Dermis microvascular lymphatic vessel endothelial cell (primary cell): Measurements from ENCODE around the gene CAMK4. TPM values are rescaled to one million over a fixed set of nuclear protein-coding genes. Genes with fewer than 3 reads are reported as not detected.

ENCODE experiments used
- DNase-seq, 2 donors: peaks; one replicate each; pipeline versions ENCODE4 v3.0.0 to v3.0.0-alpha.2; 2010; ENCODE audit warnings: low read depth in 2 of 2
- total RNA-seq: library from RNA; depleted of rRNA; stranded (reverse); fragments of >200 nt; gene quantifications from 2 replicates; pipeline ENCODE4 v1.2.1, GENCODE V29; 2014

The CAMK4 gene
- total RNA-seq, result under 0.01 and 0.13 TPM in 2 replicates

DNA sequence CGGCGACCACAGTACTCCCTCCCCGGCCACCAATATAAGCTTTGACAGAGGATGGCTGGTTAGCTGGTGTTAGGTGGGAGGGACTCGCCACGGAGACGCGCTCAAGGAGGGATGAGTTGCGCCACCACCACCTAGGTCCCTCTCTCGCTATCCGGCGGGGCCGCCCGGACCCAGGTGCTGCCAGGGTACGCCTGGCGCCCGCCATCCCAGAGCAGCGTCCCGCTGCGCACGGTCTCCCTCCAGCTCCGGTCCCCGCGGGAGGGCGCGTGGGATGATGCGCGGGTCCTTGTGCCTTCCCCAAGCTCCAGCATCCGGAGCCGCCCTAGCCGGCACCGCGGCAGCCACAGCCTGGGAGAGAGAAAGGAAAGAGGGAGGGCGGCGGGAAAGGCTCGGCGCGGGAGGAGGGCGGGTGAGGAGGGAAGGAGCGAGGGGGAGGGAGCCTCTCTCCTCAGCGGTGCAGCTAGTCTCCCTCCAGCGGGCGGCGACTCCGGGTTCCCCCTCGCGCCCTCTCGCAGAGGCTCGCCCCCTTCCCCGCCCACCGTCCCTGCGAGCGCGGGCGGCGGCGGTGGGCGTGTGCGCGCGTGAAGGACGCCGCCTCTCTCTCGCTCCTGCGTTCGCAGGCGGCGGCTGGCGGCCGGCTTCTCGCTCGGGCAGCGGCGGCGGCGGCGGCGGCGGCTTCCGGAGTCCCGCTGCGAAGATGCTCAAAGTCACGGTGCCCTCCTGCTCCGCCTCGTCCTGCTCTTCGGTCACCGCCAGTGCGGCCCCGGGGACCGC, at the start of gene CAMK4:
TSS of gene CAMK4 (plus strand) at position 598 of the 774 bp plus-strand sequence. CDS start at position 698, 100 bp downstream.
- peak in 1 of 2 donors; percentile 58 for DNase-seq

DNA sequence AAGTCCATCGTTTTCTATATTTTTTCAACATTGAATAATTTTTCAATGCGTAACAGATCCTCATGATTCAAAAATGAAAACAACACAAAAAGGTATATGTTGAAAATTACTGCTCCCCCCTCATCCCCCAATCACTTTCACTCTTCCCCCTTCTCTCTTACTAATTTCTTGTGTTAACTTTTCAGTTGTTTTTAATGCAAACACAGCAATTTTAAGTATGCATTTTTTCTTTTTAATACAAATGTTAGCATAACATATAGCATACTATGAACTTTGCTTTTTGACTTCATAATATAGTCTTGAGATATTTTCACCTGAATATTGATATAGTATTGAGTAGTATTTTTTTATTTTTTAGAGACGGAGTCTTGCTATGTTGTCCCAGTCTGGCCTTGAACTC, 41.1 kb upstream of the CAMK4 start:
- no peak for DNase-seq

DNA sequence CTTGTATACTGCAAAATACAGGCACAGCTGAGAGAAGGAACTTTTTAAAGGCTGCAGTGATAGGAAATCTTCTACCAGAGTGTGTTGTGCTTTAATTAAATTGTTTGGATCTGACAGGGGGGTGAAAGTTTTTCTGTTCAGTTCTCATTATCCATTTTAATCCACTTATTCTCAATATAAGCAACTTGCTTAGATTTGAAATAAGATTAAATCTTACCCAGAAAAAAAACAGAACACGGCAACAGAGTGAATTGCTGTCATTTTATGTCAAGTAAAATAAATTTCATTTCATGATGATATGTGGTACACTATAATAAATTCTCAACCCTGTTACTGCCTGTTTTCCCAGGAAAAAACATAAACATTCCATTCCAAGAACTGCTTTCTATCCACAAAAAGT, 37.1 kb upstream of the CAMK4 start:
- DNase-seq, result no peak

DNA sequence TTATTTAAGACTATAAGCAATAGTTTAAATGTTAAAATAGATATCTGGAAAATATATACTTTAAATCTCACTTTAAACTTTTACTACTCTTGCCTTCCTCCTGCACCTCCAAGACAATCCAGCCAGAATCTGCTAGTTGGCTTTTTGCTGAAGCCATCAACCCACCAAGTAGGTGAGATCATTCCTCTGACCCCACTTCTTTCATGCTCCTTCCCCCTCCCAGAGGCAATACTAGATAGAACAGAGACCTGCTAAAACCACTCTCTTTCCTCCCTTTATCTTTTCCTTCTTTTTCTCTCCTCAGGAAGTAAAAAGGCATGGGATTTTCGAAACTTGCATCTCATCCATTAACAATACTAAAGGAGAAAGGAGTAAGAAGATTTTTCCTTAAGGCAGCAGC, 30.1 kb upstream of the CAMK4 start:
- DNase-seq, result no peak

DNA sequence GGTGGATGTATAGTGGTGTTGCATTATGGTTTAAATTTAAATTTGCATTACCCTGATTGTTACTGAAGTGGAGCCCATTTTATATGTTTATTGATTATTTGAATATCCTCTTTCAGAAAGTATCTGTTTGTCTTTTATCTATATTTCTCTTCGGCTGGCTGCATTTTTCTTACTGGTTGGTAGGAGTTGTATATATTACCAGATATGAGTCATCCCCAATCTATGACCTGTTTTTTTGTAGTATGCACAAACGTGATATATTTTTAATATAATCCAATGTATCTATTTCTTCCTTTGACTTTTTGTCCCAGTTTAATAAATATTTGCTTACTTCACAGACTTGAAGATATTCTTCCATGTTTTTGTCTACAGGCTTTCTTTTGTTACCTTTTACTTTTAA, 29.3 kb upstream of the CAMK4 start:
- DNase-seq, result no peak

DNA sequence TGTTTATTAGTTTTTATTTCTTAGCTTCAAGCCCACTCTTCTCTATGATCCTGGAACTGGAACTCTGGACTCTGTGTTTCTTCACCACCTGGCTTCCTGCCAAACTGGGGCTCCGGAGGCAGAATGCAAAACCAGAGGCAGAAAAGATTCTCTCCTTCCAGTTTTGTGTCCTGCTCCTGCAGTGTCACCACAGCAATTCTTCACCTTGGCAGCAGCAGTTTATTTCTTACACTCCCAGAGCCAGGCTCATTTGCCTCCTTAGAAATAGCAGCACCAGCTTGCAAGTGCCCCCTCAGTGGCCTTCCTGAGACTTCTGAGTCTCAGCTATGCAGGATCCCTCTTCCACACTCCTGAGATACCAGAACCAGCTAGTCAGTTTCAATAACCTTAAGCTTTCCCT, 26.7 kb upstream of the CAMK4 start:
- DNase-seq, result no peak

DNA sequence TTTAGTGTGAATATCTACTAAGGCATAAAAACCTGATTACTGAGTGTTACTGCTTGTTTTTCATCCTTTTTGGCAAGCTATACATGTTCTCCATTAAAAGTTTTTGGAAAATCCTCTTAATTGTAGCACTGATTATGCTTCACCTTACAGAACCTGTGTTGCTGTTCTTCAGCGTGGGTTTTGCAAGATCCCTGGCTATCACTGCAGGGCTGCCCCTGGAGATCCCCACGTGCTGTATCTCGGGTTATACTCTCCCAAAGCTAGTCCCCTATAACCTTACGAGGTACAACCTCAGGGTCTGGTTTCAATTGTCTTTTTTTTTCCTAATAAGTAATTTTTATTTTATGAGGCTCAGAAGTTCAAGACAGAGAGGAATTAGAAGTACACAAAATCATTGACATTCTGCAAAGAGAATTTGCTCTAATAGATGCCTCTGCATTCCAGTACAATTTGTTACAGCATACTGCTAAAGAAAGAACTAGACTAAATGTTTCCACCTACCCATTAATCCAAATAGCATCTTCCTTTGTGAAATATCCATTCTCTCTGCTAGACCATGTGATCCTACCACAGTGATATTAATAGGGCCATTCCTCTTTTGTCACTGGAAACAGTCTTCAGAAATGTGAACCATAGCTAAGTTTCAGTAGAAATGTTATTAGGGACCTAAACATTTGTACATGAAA, 25.8 kb upstream of the CAMK4 start:
- no peak for DNase-seq

DNA sequence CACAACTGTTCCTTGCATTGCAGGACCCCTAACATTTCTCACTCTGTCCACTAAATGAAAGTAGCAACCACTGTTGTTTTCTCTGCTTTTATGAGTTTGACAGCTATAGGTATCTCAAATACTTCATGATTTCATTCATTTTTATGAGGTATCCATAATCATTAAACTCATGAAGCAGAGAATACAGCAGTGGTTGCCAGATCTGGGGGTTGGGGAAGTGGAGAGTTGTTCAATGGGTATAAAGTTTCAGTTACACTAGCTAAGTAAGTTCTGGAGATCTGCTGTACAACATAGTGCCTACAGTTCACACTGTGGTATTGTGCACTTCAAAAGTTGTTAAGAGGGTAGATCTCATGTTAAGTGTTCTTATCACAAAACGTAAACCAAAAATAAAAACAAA, 23.4 kb upstream of the CAMK4 start:
- no peak for DNase-seq

DNA sequence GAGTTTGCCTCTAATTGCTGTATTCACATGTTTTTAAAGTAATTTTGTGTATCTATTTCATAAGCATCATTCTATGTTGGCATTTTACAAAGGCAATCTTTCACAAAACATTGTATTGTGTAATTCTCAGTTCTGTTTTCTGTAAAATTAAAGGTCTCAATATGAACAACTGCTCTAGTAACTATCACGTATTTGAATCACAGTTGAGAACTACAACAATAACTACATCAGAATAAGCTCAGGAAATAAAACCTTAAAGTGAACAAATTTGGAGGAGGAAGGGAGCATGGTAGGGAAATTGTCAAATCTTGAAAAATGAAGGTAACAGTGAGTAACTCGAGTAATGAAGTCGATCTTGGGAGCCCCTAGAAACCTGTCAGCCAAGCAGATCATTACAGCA, 22.5 kb upstream of the CAMK4 start:
- no peak for DNase-seq

DNA sequence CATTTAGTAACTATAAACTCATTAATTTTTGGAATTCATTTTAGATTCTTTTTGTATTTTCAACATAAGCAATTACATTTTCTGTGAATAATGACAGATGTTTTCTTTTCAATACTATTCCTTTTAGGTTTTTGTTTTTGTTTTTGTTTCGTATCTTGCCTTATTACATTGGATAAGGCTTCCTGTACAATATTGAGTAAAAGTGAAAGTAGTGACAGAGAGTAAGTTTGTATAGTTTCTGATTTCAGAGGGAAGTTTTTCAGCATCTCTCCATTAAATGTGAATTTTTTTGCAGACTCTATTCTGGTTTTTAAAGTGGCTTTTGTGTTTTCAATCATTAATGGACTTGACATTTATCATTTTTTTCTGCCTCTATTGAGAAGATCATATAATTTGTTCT, 12.8 kb upstream of the CAMK4 start:
- DNase-seq, result no peak

DNA sequence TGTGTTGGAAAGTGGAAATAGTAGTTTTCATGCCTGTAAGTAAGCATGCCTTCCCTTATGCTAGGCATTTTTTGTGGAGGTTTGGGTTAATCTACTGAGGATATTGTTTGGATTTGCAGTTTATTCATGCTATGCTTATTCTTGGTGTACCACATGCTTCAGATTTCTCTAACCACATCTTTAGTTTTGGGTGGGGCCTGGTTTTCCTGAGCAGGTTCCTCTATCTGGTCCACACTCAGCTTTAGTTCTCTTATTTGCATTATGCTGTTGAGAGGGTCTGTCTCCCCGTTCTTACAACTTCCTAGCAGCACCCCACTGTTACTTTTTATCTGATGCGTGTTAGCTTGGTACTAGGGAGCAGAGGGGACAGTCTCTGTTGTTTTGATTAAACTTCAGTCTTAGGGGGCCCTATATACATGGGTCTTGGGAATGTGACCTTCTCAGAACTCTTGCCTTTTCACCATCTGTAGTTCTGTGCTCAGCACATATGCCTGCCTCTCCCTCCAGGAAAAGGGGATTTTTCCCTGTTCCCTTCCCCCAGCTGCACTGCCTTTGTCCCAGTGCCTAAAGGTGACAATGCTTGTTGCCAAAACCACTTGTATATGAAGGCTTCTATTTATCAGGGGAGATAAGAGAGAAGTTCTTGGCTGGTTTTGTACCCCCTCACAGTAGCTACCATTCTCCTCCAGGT, 10.0 kb upstream of the CAMK4 start:
- no peak for DNase-seq

DNA sequence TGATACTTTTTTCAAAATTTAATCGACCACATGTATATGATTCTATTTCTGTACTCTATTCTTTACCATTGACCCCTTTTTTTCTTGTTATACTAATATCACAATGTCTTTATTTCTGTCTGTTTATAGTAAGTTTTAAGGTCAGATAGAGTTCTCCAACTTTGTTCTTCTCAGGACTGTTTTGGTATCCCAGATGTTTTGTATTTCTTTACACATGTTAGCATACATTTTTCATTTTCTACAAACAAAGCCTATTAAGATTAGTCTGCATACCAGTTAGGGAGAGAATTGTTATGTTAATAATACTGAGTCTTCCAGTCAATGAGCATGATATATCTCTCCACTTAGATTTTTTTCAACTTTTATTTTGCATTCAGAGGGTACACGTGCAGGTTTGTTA, 8.2 kb upstream of the CAMK4 start:
- DNase-seq, result no peak

DNA sequence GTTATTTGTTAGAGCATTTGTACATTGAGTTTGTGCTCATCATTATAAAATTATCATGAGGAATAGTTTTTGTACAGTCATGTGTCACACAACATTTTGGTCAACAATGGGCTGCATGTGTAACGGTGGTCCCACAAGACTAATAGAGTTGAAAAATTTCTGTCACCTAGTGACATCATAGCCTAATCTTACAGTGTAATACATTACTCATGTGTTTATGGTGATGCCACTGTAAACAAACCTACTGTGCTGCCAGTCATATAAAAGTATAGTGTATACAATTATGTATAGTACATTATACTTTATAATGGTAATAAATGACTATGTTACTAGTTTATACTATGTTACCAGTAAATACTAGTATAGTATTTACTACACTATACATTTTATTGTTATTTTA, 3.0 kb upstream of the CAMK4 start:
- DNase-seq, result no peak

DNA sequence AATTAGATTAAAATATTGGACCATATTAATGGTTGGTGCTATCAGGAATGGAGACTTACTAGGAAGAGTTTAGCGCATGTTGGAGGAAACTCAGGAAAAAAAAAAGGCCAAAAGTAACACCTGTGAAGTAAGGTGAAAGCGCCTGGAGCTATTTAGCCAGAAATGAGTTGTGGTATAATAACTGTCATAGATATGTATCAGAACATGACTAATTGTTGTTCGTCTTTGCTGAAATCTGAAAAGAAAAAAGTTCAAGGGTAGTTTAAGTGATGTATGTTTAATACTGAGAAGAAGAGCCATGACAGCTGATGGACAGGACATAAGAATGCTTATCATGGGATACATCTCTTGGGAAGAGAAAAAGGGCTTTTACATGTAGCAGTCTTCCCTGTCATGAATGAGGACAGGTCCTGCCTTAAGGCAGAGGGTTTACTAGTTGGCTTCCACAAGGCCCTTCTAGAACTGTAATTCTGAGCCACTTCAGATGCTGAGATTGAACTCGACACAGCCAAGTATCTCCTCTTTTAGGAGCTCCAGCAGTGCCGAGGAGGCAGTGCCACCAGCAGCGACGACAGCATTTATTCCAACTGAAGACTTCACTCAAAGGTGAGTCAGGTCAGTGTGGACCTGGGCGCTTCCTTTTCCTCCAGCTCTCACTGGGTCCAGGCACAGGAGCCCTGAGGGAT, 940 bp upstream of the CAMK4 start:
- DNase-seq, result no peak

DNA sequence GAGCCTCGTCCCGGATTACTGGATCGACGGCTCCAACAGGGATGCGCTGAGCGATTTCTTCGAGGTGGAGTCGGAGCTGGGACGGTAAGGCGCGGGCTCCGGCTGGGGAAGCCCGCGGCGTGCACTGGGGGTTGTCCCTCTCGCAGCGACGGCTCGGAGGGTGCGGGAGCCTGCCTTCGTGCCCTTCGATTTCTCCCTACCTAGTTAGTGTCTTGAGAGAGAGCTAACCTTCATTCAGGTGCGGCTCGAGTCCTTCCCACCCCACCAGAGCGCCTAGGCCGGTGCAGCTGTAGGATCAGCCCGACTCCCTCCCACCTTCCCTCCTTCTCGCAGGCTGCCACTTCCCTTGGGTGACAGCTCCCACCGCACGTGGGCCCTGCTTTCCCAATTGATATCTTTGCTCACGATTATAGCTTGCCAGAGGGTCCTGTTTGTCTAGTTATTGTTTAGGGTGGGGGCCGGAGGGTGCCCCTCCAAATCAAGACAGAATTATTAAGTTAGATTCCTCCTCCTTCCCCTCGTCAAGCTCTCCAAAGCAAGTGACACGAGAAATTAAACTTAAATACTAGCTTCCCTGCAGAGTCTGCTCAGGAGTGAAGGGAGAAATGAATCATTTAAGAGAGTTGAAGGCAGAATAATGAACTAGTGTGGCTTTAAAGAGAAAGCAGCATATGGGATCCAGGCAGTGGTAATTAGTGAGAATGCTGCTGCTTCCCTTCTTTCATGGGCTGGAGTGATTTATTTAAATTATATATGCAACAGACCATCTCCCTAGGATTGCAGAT, 569 bp downstream of the CAMK4 start:
- DNase-seq, result no peak

DNA sequence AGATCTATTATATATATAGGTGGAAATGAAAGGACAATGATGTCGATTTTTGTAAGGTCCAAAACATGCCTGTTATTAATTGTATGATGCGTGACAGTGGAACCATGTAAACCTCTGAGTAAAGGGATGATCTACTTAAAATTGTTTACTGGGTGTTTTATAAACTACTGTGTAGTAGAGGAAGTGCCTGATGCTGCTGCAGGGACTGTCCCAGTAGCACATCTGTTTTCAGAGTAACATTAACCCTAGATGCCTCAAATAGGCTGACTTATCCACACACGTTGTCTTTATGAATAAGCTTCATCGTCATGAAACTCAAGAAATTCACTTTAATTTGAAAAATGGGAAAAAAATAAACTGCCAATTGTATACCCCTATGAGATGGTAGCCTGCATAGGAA, 1.7 kb downstream of the CAMK4 start:
- no peak for DNase-seq

DNA sequence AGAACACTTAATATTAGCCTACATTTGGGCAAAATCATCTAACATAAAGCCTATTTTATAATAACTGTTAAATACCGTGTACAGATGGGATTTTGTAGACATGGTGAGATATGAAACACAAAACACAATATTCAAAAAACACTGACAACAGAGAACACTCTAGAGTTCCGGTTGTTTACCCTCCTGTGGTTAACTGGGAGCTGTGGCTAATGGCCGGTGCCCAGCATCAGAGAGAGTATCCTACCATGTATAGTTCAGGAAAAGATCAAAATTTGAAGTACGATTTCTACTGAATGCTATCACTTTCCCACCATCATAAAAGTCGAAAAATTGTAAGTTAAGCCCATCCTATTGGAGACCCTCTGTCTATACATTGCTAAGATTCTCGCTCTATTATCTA, 2.4 kb downstream of the CAMK4 start:
- DNase-seq, result no peak

DNA sequence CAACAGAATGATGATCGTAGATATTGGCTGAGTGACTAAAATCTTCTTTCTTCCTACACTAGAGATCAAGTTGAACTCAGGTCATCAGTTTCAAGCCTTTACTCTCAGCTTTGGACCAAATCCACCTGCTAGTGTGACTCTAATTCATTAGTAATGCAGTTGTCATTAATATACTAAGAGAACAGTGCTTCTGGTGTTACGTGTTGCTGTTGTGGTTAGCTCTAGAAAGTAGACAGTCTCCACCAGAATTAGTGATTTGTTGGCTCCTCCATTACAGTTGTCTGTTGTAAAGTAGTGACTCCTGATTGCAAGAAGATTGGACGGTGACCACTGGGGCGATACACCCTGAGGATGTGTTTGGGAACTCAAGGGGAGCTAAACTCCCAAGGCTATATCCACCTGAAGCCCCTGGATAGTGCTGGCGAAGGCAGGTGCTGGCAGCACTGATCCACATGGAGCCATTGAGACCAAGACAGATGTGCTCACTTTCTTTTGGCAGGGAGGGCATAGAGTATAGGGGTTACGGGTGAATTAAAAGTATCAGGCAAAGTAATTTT, 3.1 kb downstream of the CAMK4 start:
- no peak for DNase-seq

DNA sequence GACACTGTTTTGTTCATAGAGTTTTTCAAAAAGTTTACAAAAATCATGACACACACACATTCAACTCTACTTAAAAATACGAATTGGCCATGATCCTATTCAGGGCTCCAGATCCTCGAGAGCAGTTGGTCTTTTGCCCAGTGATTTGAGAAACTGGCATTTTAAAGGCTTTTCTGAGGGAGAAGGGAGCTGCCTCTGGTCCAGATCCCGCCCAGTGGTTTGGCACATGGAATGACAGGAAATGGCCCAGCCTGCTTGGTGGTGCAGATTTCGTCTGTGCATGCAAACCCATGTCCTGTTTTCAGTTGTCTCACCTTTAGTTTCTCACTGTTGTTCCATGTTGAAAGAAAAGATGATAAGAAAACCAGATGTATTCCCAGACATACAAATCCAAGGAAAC, 3.6 kb downstream of the CAMK4 start:
- peak in 1 of 2 donors; percentile 29 for DNase-seq

DNA sequence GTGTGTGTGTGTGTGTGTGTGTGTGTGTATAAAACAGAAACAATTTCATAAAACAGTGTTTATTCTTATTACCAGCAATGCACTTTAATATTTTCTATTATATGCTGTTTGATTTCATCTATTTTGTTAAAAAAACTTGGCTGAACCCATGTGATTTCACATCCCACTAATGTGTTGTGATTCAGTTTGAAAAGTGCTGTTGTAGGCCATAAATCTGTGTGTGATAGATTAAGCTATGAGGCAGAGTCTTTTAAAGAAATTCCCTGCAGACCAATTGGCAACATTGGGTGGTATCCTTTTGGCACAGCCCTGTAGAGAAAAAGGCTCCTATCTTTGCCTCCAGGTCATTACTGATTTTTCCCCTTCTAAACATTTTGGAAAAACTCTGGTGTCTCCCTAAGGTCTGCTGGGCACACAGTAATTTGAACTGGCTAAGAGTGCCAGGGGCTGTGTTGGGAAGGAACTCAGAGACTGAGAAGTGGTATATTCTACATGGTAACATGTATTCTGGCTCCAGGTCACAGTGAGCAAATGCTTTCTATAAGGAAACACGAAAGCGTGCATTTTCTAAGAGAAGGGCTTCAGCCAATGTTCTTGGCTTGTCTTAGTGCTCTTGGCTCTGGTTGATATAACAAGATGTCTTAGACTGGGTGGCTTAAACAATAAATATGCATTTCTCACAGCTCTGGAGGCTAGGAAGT, 4.5 kb downstream of the CAMK4 start:
- no peak for DNase-seq
